ENCODE data around the gene ZFYVE26.
"Not testable (repeated sequence)": the region's sequence is repeated elsewhere in the genome, so short reads cannot be mapped to it uniquely, and the experiment has no call there.

The ZFYVE26 gene

DNA sequence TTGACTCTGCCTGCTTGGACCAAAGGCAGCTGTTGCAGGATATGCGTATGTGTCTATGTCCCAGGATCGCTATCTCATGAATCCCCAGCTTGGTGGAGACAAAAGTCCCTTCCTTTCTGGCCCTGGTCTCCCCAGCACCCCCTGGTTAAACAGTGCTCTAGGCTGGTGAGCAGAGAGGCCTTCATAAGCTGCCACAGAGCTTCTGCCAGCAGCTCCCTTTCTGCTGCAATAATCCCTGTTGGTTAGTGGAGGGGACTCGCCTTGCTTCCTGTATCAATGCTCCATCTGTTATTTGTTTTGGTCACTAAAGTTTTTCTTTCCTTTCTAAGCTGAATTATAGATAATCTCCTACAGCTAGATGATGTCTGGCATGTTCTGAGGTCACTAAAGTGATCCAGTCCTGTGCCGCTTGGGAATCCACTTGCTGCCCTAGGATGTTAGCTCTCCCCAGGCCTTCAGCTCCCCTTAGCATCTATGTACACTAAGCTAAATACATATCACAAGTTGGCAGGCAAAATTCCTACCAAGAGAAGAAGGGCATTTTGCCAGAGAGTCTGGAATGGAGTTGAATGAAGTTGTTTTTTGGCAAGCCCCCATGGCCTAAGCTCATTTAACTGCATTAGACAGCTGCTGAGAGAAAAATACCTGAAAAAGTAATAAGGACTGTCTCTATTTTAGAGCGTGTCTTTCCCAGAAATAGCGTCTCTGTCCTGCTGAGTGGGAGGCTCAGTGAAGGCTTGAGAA lies 66.9 kb downstream of the ZFYVE26 start:
- DNase-seq (ENCODE audit: low read depth), result no peak

DNA sequence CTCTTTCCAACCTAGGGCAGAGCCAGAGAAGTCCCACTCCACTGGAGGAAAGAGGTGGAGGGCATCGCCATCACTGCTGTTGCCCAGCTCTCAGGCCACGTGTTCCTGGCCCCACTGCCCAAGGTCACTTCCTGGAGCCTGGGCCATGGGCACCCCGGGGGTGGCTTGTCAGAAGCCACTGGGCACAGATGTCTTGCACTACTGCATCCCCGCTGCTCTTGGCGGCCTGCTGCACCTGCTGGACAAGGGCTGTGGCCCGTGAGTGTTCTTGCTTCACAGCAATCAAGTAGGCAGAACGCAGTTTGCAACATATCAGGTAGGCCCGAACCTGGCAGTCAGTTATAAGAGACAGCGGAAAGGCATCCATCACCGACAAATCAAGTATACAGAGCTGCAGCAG lies 68.1 kb downstream of the ZFYVE26 start:
- no peak for DNase-seq (ENCODE audit: low read depth)

DNA sequence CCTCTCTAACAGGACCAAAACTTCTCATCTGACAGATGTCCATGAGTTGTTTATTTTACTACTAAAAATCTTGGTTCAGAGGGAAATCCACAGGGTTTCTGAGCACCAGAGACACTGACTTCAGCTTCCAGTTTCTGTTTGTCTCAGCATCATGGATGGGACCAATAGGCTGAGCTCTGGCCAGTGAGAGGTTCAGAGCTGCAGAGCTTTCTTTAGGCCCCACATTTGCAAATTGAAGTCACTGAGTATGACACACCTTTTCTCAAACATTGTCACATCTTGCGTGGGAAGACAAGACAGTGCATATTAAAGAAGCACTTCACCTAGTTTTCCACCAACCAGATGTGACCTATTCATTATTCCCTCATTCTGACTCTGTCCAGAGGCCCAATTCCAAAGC lies 69.5 kb downstream of the ZFYVE26 start:
- DNase-seq (ENCODE audit: low read depth), result no peak

DNA sequence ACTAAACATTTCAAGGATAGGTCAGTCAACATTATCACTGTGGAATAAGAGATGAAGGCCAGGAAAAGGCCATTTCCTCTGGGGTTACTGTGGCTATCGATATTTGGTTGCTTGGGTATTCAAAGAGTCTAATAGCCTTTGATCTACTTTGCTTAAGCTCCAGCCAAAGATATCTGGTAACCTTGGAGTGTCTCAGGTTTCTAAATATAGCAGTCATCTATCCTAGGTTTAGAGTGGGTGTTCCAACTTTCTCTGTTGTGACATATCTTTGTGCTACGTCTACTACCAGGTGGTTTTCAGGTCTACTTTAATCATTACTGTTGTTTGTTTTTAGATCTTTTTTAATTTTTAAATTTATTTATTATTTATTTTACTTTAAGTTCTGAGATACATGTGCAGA lies 72.3 kb downstream of the ZFYVE26 start:
- no peak for DNase-seq (ENCODE audit: low read depth)

DNA sequence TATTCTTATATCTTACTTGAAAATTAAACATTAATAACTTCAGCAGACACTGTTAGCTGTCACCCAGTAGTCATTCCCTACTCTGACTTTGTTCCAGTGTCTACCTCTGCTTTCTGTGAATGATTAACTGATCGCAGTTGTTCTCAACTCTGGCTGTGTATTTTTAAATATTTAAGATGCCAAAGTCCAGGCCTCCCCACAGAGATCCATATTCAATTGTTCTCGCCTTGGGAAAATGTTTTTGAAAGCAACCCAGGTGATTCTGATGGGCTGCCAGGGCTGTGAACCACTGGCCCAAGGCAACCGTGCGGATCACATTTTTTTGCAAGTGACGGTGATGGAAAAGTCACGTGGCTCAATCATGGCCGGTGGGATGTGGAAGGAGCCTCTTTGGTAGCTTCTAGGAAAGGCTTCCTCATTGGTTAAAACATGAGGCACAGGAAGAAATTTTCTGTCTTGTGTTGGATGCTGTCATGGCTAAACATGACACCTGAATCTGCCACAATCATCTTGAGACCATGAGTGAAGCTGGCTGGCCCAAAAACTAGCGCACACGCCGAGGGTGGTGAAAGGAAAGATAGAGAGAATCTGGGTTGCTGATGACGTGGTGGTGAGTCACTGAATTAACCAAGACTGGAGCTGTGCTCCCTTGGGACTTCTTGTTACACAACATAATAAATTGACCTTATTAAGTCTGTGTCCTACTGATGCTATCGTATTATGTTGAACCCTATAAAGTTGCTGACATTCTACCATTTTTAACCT lies 77.5 kb downstream of the ZFYVE26 start:
- peak; percentile 94 for DNase-seq (ENCODE audit: low read depth)

DNA sequence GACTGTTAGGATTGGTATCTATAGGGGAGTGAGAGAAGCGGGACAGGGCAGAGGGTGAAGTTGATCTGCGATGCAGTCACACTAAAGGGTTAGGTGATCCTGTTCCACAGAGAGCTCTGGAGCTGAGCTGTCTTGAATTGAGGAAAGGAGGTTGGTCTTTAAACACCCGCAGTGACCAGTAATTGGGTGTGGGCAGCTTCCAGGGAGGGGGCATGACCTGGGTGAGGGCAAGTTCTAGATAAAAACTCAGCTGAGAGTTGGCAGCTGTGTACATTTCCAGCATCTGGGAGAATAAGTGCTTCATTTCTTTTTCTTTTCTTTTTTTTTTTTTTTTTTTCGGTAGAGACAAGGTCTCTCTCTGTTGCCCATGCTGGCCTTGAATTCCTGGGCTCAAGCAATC lies 79.6 kb downstream of the ZFYVE26 start:
- no peak for DNase-seq (ENCODE audit: low read depth)

DNA sequence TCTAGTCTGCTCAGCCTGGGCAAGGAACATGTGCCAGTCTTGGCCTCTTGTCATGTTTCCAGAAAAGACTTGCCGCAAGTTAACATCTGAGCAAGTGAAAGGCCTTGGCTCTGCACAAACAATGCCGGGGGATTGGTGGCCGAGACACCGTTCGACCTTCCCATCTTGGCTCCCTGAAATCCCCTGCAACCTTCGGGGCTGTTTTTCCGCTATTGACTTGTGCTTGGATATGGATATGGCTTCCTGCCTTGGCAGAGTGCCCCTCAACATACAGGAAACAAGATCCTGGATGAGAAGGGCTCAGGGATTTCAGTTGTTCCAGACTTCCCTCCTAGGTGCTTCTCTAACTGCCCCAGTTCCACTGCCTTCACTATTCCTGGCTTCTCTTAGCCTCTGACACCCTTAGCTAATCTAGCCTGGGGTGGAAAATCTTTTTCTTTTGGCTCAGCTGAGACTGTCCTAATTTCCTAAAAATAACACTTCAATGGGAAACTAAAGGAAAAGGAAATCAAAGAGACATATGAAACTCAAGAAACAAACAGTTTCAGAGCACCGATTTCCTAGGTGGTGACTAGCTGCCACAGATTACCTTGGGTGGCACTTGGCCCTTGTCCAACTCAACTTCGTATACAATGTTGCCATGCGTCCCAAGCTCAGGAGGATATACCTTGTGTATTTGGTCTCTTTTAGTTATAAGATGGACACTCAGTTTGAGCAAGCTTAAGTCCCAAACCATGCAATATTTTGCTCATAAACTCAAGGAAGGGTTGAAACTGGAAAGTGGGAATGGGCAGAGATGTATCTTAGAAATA lies 80.8 kb downstream of the ZFYVE26 start:
- no peak for DNase-seq (ENCODE audit: low read depth)

DNA sequence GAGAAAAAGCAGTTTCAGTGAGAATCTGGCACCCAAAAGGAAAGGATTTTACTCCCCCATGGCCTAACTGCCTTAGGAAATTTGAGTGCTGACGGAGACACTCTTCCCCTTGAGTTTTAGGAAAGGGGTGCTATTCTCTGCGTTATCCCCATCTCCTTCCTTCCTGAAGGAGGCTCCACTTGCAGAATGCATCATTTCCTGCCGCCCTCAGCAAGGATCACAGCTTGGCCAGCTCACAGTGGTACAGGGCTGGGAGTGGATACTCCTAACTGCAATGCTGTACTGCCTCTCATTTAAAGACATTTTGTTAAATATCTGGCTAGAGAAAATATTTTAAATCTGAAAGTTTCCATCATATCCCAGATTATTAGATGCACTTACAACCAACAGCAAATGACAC lies 81.7 kb downstream of the ZFYVE26 start:
- peak; percentile 44 for DNase-seq (ENCODE audit: low read depth)

DNA sequence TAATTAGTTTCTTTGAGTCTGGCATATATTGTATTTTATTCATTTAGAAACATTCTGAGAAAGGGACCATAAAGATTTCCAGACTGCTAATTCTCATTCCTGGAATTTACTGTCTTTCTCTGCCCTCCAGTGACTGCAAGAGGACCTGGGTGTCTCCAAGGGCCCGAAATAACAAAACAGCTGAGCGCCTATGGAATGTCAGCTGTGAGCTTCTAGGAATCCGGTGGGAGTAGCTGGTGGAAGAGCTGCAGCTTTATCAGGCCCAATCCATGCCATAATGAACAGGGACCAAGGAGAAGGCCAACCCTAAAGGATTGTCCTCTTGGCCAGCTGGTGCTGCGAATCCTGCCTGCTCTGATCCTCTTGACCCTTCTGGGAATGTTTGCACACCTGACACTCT lies 82.8 kb downstream of the ZFYVE26 start:
- no peak for DNase-seq (ENCODE audit: low read depth)

DNA sequence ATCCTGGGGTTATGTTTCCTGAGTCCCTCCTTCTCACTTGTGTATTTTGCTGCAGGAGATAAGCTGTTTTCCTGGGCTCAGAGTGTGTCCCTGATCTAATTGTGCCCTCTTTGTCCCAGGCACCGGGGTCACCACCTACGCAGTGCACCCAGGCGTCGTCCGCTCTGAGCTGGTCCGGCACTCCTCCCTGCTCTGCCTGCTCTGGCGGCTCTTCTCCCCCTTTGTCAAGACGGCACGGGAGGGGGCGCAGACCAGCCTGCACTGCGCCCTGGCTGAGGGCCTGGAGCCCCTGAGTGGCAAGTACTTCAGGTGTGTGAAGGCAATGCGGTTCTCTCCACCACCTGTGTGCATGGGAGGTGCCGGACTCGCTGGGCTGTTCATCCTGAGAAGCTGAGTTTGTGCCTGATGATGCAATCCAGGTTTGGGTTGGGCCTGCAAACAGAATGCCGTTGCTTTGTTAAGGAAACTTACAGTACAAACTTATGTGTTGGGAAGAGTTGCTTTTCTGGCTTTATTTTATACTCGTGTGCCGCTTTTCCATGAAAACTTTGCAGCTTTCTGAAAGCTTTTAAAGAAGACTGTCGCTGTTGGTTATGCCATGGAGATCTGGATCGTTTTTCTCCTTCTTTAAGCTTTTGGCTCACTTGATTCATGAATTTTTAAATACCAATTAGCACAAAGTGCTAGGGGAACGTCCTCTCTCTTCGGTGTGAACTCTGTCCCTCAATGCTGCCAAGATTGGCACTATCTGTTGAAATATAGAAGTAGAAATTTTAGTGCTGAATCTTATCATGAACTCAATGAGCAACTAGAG lies 87.1 kb downstream of the ZFYVE26 start:
- DNase-seq (ENCODE audit: low read depth), result no peak

DNA sequence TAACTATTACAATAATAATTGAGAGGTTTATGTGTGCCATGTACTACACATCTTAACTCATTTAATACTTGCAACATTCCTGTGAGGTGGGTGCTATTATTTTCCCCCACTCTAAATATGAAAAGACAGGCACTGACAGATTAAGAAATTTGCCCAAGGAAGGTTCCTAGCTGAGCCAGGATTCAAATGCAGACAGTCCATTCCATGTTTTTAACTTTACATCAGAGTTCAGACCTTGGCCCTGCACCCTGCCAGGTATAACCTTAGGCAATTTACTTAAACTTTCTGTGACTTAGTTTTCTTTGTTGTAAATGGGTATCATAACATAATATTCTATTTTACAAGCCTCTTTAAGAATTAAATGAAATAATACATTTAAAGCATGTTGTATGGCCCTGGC lies 88.1 kb downstream of the ZFYVE26 start:
- no peak for DNase-seq (ENCODE audit: low read depth)

DNA sequence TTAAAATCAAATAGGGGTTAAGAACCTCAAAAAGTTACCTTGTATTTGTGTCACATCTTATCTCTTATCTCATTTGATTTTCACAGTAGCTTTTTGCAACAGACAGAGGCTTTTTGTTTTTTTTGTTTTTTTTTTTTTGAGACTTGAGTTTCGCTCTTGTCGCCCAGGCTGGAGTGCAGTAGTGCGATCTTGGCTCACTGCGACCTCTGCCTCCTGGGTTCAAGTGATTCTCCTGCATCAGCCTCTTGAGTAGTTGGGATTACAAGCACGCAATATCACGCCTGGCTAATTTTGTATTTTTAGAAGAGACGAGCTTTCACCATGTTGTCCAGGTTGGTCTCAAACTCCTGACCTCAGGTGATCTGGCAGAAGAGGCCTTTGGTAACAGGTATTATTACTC lies 89.0 kb downstream of the ZFYVE26 start:
- no peak for DNase-seq (ENCODE audit: low read depth)

DNA sequence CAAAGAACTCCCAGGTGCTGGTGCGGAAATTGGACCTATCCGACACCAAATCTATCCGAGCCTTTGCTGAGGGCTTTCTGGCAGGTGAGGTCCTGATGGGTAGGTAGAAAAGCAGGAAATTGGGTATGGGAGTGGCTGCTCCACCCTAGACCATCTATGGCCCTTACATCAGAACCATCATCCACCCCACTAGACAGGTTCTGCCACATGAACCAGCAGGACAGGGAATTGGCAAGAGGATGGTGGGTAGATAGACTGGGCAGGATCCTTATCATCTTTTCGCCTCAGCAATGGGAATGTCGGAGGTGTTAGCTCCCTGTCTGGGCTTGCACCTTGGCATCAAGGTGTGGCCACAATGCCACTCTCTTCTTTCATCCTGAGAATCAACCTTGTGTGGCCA lies 91.2 kb downstream of the ZFYVE26 start:
- DNase-seq (ENCODE audit: low read depth), result no peak

DNA sequence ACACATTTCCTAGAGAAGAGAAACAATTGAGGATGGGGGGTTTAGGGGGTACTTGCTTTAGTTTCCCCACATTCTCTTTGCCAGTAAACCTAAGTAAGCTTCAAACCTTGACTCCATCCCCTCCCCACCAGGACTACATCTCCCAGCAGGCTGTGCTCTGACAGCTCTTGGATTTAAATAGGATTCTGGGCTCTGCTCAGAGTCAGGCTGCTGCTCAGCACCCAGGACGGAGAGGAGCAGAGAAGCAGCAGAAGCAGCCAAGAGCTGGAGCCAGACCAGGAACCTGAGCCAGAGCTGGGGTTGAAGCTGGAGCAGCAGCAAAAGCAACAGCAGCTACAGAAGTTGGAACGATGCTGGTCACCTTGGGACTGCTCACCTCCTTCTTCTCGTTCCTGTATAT lies 94.1 kb downstream of the ZFYVE26 start:
- peak; percentile 14 for DNase-seq (ENCODE audit: low read depth)

DNA sequence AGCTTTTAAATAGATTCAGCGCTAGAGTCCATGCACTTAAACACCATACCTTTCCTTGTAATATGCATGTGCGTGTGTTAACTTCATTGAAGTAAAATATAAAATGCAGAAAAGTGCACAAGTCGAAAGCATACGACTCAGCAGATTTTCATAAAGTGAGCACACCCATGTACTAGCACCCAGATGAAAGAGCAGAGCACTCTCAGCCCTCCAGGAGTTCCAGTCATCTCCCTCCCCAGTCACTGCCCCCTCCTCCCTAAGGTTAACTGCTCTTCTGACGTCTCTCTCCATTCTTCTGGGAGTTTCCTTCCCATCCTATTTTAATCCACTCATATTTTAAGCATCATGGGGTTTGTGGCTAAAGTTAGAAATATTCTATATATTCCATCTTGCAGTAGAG lies 94.5 kb downstream of the ZFYVE26 start:
- DNase-seq (ENCODE audit: low read depth), result no peak

DNA sequence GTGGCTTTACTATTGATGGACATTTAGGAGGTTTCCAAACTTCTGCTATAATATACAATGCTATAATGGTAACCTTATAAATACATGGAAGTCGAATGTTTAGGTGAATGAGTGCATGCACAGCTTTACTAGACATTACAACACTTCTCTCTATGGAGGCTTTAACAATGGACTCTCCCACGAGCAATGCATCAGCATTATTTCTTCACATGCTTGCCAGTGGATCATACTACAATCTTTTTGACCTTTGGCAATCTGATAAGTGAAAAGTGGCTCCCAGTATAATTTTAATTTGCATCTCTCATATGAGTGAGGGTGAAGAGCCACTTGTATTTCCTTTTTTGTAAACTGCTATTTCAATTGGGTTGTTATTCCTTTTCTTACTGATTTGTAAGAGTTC lies 96.5 kb downstream of the ZFYVE26 start:
- DNase-seq (ENCODE audit: low read depth), result no peak

DNA sequence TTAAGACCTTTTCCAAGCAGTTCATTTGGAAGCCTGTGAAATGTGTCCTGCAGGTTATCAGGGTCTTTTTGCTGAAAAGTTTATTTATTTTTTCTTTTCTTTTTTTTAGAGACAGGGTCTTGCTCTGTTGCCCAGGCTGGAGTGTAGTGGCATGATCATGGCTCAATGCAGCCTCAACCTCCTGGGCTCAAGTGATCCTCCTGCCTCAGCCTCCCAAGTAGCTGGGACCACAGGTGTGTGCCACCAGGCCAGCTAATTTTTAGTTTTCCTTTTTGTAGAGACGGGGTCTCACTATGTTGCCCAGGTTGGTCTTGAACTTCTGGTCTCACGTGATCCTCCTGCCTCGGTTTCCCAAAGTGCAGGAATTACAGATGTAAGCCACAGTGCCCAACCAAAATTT lies 97.0 kb downstream of the ZFYVE26 start:
- DNase-seq (ENCODE audit: low read depth), result not testable (repeated sequence)

DNA sequence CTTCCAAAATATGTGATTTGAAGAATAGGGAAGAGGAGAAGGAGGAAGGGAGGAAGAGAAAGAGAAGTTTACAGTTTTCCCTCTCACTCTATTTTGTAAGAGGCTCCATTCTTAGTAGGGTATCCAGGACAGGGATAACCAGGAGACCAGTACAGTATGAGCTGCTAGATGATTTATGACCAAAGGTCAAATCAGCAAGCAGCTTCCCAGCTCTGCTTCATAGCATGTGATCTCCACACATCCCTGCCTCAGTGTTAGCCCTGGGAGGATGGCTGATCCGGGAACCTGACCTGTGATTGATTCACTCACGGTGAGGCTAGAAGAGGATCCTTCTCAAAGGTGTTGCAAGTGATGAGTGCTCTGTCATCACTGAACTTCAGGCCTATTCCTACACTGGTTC lies 98.1 kb downstream of the ZFYVE26 start:
- DNase-seq (ENCODE audit: low read depth), result no peak

DNA sequence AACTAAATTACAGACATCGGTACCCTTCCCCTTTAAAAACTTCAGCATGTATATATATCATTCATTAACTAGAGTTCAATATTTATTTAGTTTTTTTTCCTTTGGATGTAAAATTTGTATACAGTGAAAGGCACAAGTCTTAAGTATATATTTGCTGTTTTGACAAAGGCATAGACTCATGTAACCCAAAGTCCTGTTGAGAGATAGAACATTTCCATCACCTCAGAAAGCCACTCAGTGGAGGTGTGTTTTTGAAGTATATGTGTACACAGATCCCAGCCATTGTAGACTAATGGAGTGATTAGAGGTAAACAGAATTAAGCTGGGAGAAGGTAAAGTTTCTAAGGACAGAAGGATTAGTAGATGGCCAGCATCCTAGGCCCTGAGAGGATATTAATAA lies 99.3 kb downstream of the ZFYVE26 start:
- no peak for DNase-seq (ENCODE audit: low read depth)

DNA sequence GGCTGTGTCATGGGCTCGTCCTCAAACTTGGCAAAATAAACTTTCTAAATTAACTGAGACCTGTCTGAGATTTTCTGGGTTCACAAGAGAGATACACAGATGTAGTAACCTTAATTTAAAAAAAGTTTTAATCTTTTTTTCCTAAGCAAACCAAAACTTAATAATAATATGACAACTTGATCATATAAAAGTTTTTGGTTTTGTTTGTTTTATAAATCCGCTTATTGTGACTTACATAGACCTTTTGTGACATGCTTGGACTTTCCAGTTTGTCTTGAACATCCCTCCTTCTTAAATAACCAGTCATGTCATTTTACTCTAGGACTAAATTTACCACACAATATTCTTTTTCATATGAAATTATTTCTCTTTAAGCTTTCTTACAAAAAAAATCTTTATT lies 106.2 kb downstream of the ZFYVE26 start:
- DNase-seq (ENCODE audit: low read depth), result peak; percentile 38

DNA sequence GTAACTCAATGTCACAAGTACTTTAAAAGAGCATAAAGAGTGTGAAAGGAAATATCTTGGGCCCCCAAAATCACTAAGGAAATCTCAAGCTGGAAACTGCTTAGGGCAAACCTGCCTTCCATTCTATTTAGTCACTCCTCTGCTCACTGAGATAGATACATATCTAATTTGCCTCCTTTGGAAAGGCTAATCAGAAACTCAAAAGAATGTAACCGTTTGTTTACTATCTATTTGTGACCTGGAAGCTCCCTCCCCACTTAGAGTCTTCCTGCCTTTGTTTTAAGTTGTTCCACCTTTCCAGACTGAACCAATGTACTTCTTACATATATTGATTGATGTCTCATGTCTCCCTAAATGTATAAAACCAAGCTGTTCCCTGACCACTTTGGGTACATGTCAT lies 106.6 kb downstream of the ZFYVE26 start:
- not testable (repeated sequence) for DNase-seq (ENCODE audit: low read depth)

DNA sequence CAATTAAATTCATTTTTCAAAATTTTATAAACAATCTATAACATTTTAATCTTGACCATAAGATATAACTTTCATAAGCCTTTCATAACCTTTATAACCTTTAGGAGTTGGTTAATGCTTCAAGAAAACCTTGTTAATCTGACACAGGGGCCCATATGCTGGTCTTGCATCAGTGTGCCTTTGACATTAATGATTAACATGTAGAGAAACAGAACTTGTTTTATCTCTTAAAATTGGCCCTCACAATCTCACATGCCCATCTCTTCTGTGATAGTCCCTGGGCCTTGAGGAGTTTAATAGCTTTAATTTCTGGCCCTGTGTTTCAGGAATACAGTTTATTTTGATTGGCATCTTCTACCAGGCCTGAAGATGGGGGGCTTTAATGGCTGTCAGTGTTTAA lies 107.0 kb downstream of the ZFYVE26 start:
- DNase-seq (ENCODE audit: low read depth), result not testable (repeated sequence)
